Activated B cell treated with CpG ODN at 0.5 μM for 24 hours (primary cell): ENCODE data around the gene TK2. TPM values are rescaled to one million over a fixed set of nuclear protein-coding genes. Genes with fewer than 3 reads are reported as not detected.
"Not testable (repeated sequence)": the region's sequence is repeated elsewhere in the genome, so short reads cannot be mapped to it uniquely, and the experiment has no call there.

Source experiments
- ATAC-seq: fragments of 200-7000 bp; cut with Tn5 transposase; one replicate; pipeline ENCODE4 v1.10.0; 2021; ENCODE audit warnings: low read depth, mild to moderate bottlenecking, moderate library complexity
- CTCF ChIA-PET: fragments of 350-600 bp; sonication (Branson Sonifier 250); formaldehyde crosslinking; loops from one replicate; lab custom pipeline; 2021; ENCODE audit warnings: antibody characterized with exemption; lab: Charles Lee
- POLR2A ChIA-PET: fragments of 350-600 bp; sonication (Branson Sonifier 250); formaldehyde crosslinking; loops from one replicate; lab custom pipeline; 2021; ENCODE audit warnings: antibody characterized with exemption; lab: Charles Lee
- DNase-seq: peaks from one replicate; pipeline ENCODE4 v3.0.0; 2022
- H3K27ac Mint-ChIP-seq: one replicate; pipeline ENCODE4 v1.8.0; 2020; ENCODE audit warnings: mixed read lengths
- H3K27me3 Mint-ChIP-seq: one replicate; pipeline ENCODE4 v1.8.0; 2021; ENCODE audit warnings: mixed read lengths
- H3K36me3 Mint-ChIP-seq: one replicate; pipeline ENCODE4 v1.8.0; 2021; ENCODE audit warnings: low read depth, mixed read lengths
- H3K4me1 Mint-ChIP-seq: one replicate; pipeline ENCODE4 v1.8.0; 2021; ENCODE audit warnings: mixed read lengths
- H3K4me3 Mint-ChIP-seq: one replicate; pipeline ENCODE4 v1.8.0; 2020; ENCODE audit warnings: mild to moderate bottlenecking, mixed read lengths
- H3K9me3 Mint-ChIP-seq: one replicate; pipeline ENCODE4 v1.8.0; 2020; ENCODE audit warnings: mixed read lengths
- intact Hi-C: fragments of 100-400 bp; cut with micrococcal nuclease; formaldehyde crosslinking; loops from one replicate; pipeline ENCODE4 v1.15.1; 2024
- total RNA-seq: library from RNA; stranded (reverse); gene quantifications from 2 replicates; pipeline ENCODE4 v1.2.3, GENCODE V29; 2022
- TF ChIP-seq, protein P1 (sequence below): fragments of 200-600 bp; IDR thresholded peaks from one replicate; pipeline ENCODE4 v1.8.0; 2022; ENCODE audit warnings: antibody characterized with exemption, mild to moderate bottlenecking

TK2 gene
- total RNA-seq, 1 donor from 2014 or later: 4.8 TPM

GRCh38 chr16:66517586-66518263 lies 32.2 kb downstream of the TK2 start:
- H3K27me3 Mint-ChIP-seq: no peaks in the 10 kb centered on the region
- intact Hi-C loops: loop anchor here (1.0 to 2.0 kb wide), 3 partner anchors 32 to 111 kb away; partner anchors contain the start of gene CMTM3
- no peaks in the 10 kb centered on the region for H3K36me3 Mint-ChIP-seq
- H3K4me3 Mint-ChIP-seq: peak overlapping the region; percentile 90
- DNase-seq (no peak), ATAC-seq (no peak)
- POLR2A ChIA-PET: interaction anchor here (0.6 to 9.8 kb wide), 4 partner anchors 8 to 32 kb away, joined by 3 to 162 read pairs (median 4); partner anchors contain the start of genes CKLF and TK2
- CTCF ChIA-PET: interaction anchor here (1.0 to 1.1 kb wide), 2 partner anchors 41 to 111 kb away, joined by 3 read pairs; no protein-coding TSS in a partner anchor
- TF ChIP-seq, protein P1, sequence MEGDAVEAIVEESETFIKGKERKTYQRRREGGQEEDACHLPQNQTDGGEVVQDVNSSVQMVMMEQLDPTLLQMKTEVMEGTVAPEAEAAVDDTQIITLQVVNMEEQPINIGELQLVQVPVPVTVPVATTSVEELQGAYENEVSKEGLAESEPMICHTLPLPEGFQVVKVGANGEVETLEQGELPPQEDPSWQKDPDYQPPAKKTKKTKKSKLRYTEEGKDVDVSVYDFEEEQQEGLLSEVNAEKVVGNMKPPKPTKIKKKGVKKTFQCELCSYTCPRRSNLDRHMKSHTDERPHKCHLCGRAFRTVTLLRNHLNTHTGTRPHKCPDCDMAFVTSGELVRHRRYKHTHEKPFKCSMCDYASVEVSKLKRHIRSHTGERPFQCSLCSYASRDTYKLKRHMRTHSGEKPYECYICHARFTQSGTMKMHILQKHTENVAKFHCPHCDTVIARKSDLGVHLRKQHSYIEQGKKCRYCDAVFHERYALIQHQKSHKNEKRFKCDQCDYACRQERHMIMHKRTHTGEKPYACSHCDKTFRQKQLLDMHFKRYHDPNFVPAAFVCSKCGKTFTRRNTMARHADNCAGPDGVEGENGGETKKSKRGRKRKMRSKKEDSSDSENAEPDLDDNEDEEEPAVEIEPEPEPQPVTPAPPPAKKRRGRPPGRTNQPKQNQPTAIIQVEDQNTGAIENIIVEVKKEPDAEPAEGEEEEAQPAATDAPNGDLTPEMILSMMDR: no peak
- no peaks in the 10 kb centered on the region for H3K9me3 Mint-ChIP-seq
- peaks cover 73% of the 10 kb centered on the region for H3K4me1 Mint-ChIP-seq
- peak overlapping the region; percentile 99 for H3K27ac Mint-ChIP-seq

DNA sequence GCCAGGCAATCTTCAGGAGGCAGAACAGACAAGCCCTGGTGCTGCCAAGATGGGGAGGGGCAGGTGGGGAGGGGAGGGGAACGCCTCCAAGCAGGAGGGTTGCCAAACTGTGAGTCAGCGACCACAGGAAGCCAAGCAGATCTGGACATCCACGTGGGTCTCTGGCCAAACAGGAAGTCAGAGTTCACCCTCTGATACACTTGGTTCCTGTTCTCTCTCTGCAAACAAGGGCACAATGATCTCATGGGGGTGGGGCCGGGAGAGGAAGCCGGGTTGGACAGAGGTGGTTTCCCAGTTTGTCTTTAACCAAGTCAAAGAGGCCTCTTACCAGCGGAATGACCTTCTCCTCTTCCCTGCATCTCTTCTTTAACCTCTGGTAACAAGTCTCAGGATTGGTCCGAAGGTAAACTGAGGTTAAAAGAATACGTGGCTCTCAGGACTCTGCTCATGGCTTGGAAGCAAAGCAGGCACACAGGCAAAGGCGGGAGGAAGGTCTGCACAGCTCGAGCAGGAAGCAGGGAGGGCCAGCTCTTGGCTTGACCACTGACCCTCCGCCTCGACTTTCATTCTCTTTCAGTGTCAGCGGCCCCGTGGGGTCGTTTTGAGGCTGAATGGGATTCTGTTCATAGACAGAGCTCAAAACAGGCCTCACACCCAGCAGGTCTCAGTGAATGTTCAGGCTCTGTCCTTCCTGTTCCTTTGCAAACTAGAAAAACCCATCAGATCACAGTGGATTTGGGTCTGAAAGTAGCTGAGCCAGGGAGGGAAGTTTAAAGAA lies 32.9 kb downstream of the TK2 start:
- ChIA-PET POLR2A (interaction anchor here (0.6 to 9.8 kb wide), 4 partner anchors 9 to 33 kb away, joined by 3 to 162 read pairs (median 4); partner anchors contain the start of genes CKLF and TK2), CTCF (interaction anchor here (1.0 to 1.1 kb wide), 2 partner anchors 40 to 110 kb away, joined by 3 read pairs; no protein-coding TSS in a partner anchor)
- TF ChIP-seq, protein P1: no peak
- peaks cover 66% of the 10 kb centered on the region for H3K4me1 Mint-ChIP-seq
- intact Hi-C loops: loop anchor here (1.0 to 2.0 kb wide), 6 partner anchors 7 to 110 kb away; partner anchors contain the start of gene CMTM3
- ATAC-seq (peak; percentile 91), DNase-seq (peak; percentile 72)
- peak overlapping the region; percentile 90 for H3K4me3 Mint-ChIP-seq
- H3K27ac Mint-ChIP-seq: peak overlapping the region; percentile 99
- H3K27me3 Mint-ChIP-seq: no peaks in the 10 kb centered on the region
- H3K36me3 Mint-ChIP-seq: no peaks in the 10 kb centered on the region
- no peaks in the 10 kb centered on the region for H3K9me3 Mint-ChIP-seq

GRCh38 chr16:66516509-66516807 lies 33.5 kb downstream of the TK2 start:
- peak overlapping the region; percentile 99 for H3K27ac Mint-ChIP-seq
- H3K27me3 Mint-ChIP-seq: no peaks in the 10 kb centered on the region
- H3K4me3 Mint-ChIP-seq: peak overlapping the region; percentile 90
- no peaks in the 10 kb centered on the region for H3K9me3 Mint-ChIP-seq
- ChIA-PET CTCF (no interaction called here), POLR2A (interaction anchor here (9.8 kb wide), 1 partner anchor 33 kb away, joined by 162 read pairs; the partner anchor contains the start of genes CKLF and TK2)
- intact Hi-C loops: loop anchor here (1.0 to 2.0 kb wide), 4 partner anchors 8 to 110 kb away; no protein-coding TSS in a partner anchor
- TF ChIP-seq, protein P1: no peak
- DNase-seq: no peak
- no peaks in the 10 kb centered on the region for H3K36me3 Mint-ChIP-seq
- peaks cover 61% of the 10 kb centered on the region for H3K4me1 Mint-ChIP-seq
- peak; percentile 21 for ATAC-seq

- Mint-ChIP-seq H3K9me3 (no peaks in the 10 kb centered on the region), H3K36me3 (no peaks in the 10 kb centered on the region), H3K4me1 (peaks cover 55% of the 10 kb centered on the region), H3K27ac (peak overlapping the region; percentile 99), H3K4me3 (peak overlapping the region; percentile 90), H3K27me3 (no peaks in the 10 kb centered on the region)
- ATAC-seq: no peak
- DNase-seq: no peak
- intact Hi-C loops: loop anchor here (1.0 to 2.0 kb wide), 4 partner anchors 8 to 109 kb away; no protein-coding TSS in a partner anchor
- TF ChIP-seq, protein P1: no peak
- POLR2A ChIA-PET: interaction anchor here (0.7 to 1.0 kb wide), 2 partner anchors 36 to 73 kb away, joined by 3 to 8 read pairs; partner anchors contain the start of gene CKLF
- CTCF ChIA-PET: interaction anchor here (0.8 to 1.3 kb wide), 6 partner anchors 35 to 158 kb away, joined by 3 to 5 read pairs (median 3); no protein-coding TSS in a partner anchor
These were observed 34.1 kb downstream of the TK2 start for GRCh38 chr16:66515596-66516508.

GRCh38 chr16:66514980-66515595 lies 34.8 kb downstream of the TK2 start:
- ChIA-PET POLR2A (interaction anchor here (1.0 kb wide), 1 partner anchor 37 kb away, joined by 8 read pairs; the partner anchor contains the start of gene CKLF), CTCF (interaction anchor here (0.8 to 1.3 kb wide), 6 partner anchors 36 to 158 kb away, joined by 3 to 5 read pairs (median 3); no protein-coding TSS in a partner anchor)
- H3K4me3 Mint-ChIP-seq, H3K36me3 Mint-ChIP-seq, ATAC-seq, intact Hi-C loops, DNase-seq, H3K27ac Mint-ChIP-seq, H3K27me3 Mint-ChIP-seq, H3K9me3 Mint-ChIP-seq: not testable (repeated sequence)
- H3K4me1 Mint-ChIP-seq: peaks cover 47% of the 10 kb centered on the region

DNA sequence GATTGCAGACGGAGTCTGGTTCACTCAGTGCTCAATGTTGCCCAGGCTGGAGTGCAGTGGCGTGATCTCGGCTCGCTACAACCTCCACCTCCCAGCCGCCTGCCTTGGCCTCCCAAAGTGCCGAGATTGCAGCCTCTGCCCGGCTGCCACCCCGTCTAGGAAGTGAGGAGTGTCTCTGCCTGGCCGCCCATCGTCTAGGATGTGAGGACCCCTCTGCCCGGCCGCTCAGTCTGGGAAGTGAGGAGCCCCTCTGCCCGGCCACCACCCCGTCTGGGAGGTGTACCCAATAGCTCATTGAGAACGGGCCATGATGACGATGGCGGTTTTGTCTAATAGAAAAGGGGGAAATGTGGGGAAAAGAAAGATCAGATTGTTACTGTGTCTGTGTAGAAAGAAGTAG lies 35.5 kb downstream of the TK2 start:
- H3K4me3 Mint-ChIP-seq, H3K36me3 Mint-ChIP-seq, POLR2A ChIA-PET, DNase-seq, H3K27me3 Mint-ChIP-seq, H3K27ac Mint-ChIP-seq, CTCF ChIA-PET, H3K9me3 Mint-ChIP-seq, intact Hi-C loops, ATAC-seq: not testable (repeated sequence)
- H3K4me1 Mint-ChIP-seq: peaks cover 42% of the 10 kb centered on the region
